Transverse colon (tissue), 4 donors: ENCODE results near the gene ACSS2.

Source experiments
- CTCF ChIP-seq, 5 experiments: fragments of 200-600 bp in 3 of 5; fragments of 450-650 bp in 2 of 5; sonication (generic) in 3 of 5; IDR thresholded peaks; 1 replicate in 2 of 5; 2 replicates in 3 of 5; pipeline ENCODE4 v1.5.1; 2016 to 2017; ENCODE audit warnings: antibody characterized with exemption in 5 of 5, inconsistent platforms in 3 of 5, mild to moderate bottlenecking in 2 of 5, moderate library complexity in 1 of 5
- EP300 ChIP-seq: sonication (generic); formaldehyde crosslinking; IDR thresholded peaks from one replicate; pipeline ENCODE4 v1.6.1; 2017; ENCODE audit warnings: antibody characterized with exemption, low read depth
- POLR2A ChIP-seq: fragments of 450-650 bp; IDR thresholded peaks from one replicate; pipeline ENCODE4 v1.6.1; 2016; ENCODE audit warnings: antibody characterized with exemption, mild to moderate bottlenecking, moderate library complexity
- POLR2AphosphoS5 ChIP-seq, 3 donors: sonication (generic); formaldehyde crosslinking; IDR thresholded peaks; one replicate each; pipeline ENCODE4 v1.6.1; 2016; ENCODE audit warnings: antibody characterized with exemption in 3 of 3

DNA sequence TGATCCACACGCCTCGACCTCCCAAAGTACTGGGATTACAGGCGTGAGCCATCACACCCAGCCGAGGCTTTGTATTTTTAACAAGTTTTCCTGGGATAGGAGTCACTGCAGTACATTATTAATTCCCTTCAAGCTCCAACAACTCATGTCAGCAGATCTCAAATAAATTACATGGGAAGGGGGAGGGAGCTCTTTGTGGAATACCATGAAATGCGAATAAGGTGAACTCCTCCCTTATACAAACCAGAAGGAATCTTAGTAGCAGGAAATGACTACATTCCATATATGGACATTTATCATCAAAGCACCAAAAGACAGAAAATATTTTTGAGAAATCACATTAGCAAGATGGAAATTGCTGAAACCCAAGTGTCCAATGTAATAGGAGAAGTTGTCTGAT lies 76.3 kb downstream of the ACSS2 start:
- no peak for TF ChIP-seq CTCF (IDR thresholded peaks at IDR 0.05)
- no peak for TF ChIP-seq POLR2AphosphoS5 (IDR thresholded peaks at IDR 0.05)
- TF ChIP-seq POLR2A, result no peak
- TF ChIP-seq EP300, result no peak
